ENCODE results near the gene RAB3C. TPM values are rescaled to one million over a fixed set of nuclear protein-coding genes. Genes with fewer than 3 reads are reported as not detected.

The RAB3C gene
- total RNA-seq, 2 donors from 2014 or later, result 0.41 to 2.8 TPM

DNA sequence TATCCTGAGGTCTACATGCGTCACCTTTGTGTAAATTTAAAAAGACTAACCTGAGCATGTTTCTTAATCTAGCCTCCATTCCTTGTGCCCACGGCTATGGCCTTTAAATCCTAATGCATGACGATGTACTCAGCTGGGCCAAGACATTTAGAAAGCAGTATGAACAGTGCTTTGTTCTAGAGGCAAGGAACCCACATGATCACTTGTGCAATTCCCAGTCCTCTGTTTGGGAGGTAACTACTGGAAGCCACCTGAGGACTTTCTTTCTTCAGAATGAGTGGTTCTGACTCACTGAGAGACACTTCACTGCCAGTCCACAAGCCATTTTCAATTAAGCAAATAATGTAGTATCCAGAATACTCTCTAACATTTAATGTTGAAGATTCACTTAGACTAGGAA lies 181.3 kb downstream of the RAB3C start:
- DNase-seq (ENCODE audit: low spot score), result no peak
- Histone ChIP-seq H3K36me3 (no peaks in the 10 kb centered on the region), H3K27ac (no peak overlapping the region), H3K4me3 (no peak overlapping the region), H3K4me1 (ENCODE audit: control insufficient read depth in 1 of 2, low read depth in 2 of 2) (no peaks in the 10 kb centered on the region), H3K9me3 (no peaks in the 10 kb centered on the region), H3K27me3 (replicated peaks; ENCODE audit: insufficient read depth) (no peaks in the 10 kb centered on the region)
- TF ChIP-seq, protein P1, sequence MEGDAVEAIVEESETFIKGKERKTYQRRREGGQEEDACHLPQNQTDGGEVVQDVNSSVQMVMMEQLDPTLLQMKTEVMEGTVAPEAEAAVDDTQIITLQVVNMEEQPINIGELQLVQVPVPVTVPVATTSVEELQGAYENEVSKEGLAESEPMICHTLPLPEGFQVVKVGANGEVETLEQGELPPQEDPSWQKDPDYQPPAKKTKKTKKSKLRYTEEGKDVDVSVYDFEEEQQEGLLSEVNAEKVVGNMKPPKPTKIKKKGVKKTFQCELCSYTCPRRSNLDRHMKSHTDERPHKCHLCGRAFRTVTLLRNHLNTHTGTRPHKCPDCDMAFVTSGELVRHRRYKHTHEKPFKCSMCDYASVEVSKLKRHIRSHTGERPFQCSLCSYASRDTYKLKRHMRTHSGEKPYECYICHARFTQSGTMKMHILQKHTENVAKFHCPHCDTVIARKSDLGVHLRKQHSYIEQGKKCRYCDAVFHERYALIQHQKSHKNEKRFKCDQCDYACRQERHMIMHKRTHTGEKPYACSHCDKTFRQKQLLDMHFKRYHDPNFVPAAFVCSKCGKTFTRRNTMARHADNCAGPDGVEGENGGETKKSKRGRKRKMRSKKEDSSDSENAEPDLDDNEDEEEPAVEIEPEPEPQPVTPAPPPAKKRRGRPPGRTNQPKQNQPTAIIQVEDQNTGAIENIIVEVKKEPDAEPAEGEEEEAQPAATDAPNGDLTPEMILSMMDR (IDR thresholded peaks at IDR 0.05), result no peak
- ATAC-seq (ENCODE audit: insufficient number of reproducible peaks, low FRiP score, low read depth), result no peak

DNA sequence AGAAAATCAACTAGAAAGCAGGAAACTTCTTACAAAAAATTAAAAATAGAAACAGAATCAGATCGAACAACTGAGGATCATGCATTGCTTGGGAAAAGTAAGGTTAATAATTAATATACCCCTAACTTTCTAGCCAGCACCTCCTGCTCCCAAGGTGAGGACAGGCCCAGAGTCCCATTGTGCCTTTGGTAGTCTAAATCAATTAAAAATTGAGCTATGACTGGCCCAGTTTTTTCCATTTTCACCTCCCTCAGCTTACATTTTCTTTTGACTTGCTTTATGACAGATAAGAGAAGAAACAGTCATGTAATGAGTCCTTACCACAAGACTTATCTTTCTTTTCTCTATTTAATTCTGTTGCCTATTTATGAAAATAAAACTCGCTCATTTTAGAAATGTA lies 182.2 kb downstream of the RAB3C start:
- TF ChIP-seq, protein P1 (IDR thresholded peaks at IDR 0.05), result no peak
- Histone ChIP-seq H3K27me3 (replicated peaks; ENCODE audit: insufficient read depth) (no peaks in the 10 kb centered on the region), H3K27ac (no peak overlapping the region), H3K4me3 (no peak overlapping the region), H3K4me1 (ENCODE audit: control insufficient read depth in 1 of 2, low read depth in 2 of 2) (no peaks in the 10 kb centered on the region), H3K36me3 (no peaks in the 10 kb centered on the region), H3K9me3 (no peaks in the 10 kb centered on the region)
- ATAC-seq (ENCODE audit: insufficient number of reproducible peaks, low FRiP score, low read depth) (no peak), DNase-seq (ENCODE audit: low spot score) (no peak)

DNA sequence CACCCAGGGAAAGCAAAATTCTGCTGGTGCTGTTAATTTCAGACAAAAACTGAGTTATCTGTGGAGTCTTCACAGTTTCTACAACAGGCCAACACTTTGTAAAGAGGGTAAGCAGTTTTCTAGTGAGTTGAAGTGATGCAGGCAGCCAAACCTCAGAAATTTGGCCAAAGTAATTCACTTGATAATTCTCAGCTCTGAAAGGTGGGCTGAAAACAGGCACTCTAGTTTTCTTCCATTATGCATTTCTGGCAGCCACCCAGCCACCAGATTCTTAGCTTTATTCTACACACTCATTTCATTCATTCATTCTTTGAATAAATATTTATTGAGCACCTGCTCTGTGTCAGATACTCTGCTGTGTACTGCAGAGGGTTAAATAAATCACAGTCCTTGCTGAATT lies 184.2 kb downstream of the RAB3C start:
- ATAC-seq (ENCODE audit: insufficient number of reproducible peaks, low FRiP score, low read depth) (no peak), DNase-seq (ENCODE audit: low spot score) (no peak)
- Histone ChIP-seq H3K4me3 (no peak overlapping the region), H3K4me1 (ENCODE audit: control insufficient read depth in 1 of 2, low read depth in 2 of 2) (no peaks in the 10 kb centered on the region), H3K27ac (no peak overlapping the region), H3K27me3 (replicated peaks; ENCODE audit: insufficient read depth) (no peaks in the 10 kb centered on the region), H3K9me3 (no peaks in the 10 kb centered on the region), H3K36me3 (no peaks in the 10 kb centered on the region)
- TF ChIP-seq, protein P1 (IDR thresholded peaks at IDR 0.05), result no peak

DNA sequence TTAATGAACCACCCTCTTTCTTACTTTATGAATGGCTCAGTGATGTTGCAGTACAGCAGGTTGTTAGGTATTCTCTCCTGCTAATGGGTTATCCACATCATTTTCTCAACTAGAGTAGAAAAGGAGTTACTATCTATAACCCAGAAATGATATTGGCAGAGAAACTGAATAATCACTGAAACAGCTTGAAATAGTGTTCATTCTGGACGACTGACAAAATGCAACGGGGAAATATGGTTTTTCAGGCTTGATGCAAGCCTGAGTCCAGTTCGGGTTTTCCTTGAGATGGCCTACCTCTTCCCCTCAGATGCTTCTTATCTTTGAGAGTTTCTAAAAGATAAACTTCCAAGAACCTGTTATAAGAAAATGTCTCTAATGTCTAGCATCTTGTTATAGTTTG lies 187.3 kb downstream of the RAB3C start:
- Histone ChIP-seq H3K27me3 (replicated peaks; ENCODE audit: insufficient read depth) (no peaks in the 10 kb centered on the region), H3K36me3 (no peaks in the 10 kb centered on the region), H3K4me3 (no peak overlapping the region), H3K27ac (no peak overlapping the region), H3K4me1 (ENCODE audit: control insufficient read depth in 1 of 2, low read depth in 2 of 2) (no peaks in the 10 kb centered on the region), H3K9me3 (no peaks in the 10 kb centered on the region)
- ATAC-seq (ENCODE audit: insufficient number of reproducible peaks, low FRiP score, low read depth) (no peak), DNase-seq (ENCODE audit: low spot score) (no peak)
- TF ChIP-seq, protein P1 (IDR thresholded peaks at IDR 0.05), result no peak

DNA sequence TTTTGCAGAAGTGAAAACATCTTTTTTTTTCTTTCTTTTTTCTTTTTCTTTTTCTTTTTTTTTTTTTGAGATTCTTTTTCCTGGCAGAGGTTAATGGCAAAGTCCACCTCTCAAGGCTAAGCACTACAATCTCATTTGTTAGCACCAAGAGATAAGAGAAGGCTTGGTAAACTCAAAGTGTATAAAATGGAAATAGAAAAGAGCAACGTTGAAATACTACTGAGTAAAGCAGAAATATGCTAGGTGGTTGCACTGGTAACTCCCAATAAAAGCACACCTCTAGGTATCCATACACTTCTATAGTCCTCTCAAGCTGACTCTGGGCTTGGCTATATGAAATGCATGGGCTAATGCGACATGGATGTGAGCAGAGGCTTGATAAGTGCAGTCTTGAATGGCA lies 188.9 kb downstream of the RAB3C start:
- no peaks in the 10 kb centered on the region for H3K27me3 ChIP-seq (replicated peaks; ENCODE audit: insufficient read depth)
- no peak overlapping the region for H3K27ac ChIP-seq
- H3K4me3 ChIP-seq, result no peak overlapping the region
- H3K36me3 ChIP-seq, result no peaks in the 10 kb centered on the region
- no peaks in the 10 kb centered on the region for H3K4me1 ChIP-seq (ENCODE audit: control insufficient read depth in 1 of 2, low read depth in 2 of 2)
- DNase-seq (ENCODE audit: low spot score) (no peak), ATAC-seq (ENCODE audit: insufficient number of reproducible peaks, low FRiP score, low read depth) (no peak)
- no peaks in the 10 kb centered on the region for H3K9me3 ChIP-seq
- TF ChIP-seq, protein P1 (IDR thresholded peaks at IDR 0.05), result no peak
